ENCODE data around the gene FASLG.
A peak's percentile ranks its signal among the peaks of the same experiment; 100 is the strongest.

The FASLG gene

DNA sequence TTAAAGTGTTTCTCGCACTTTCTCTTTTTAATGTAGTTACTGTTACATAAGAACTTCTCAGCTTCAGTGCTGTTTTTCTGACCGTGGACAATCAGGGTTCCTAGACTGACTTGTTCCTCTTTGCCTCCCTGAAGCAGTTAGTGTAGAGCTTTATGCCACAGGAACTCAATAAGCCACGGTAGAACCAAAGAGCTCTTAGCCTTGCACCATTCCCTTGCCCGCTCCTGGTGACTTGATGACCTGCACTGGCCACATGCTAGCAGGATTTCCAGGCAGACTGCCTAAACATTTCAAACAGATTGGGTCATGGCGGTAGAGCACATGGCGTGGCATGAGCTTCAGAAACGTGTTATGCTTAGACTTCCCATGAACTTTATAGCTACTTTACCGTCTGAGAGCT lies 18.8 kb upstream of the FASLG start:
- DNase-seq, result no peak

DNA sequence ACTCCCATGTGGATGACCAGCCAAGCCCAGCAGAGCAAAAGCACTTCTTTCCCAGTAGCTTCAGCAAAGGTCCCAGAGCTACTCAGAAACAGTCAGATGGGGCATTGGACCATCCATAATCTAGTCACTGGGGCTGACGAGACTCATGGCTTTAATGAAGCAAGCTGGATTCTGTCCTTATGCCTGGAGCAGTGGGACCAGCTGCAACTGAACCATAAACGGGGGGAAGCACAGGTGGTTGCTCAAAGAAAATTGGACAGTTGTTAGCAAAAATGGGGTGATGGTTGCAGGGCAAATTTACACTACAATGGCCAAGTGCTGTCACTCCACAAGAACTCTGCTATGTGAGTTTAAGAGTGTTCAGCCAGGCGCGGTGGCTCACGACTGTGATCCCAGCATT lies 17.4 kb upstream of the FASLG start:
- DNase-seq, result no peak
- in situ Hi-C loops (cut with MboI; ENCODE audit: low pct_unique_long_range_greater_than_20kb, low sequenced_read_pairs), result no loop called here

More for the DNA sequence above, 18.8 kb upstream of the FASLG start:
- in situ Hi-C loops (cut with MboI; ENCODE audit: low pct_unique_long_range_greater_than_20kb, low sequenced_read_pairs), result no loop called here

- in situ Hi-C loops (cut with MboI; ENCODE audit: low pct_unique_long_range_greater_than_20kb, low sequenced_read_pairs), result no loop called here
- no peak for DNase-seq
Measured at GRCh38 chr1:172642970-172643369, 15.9 kb upstream of the FASLG start.

DNA sequence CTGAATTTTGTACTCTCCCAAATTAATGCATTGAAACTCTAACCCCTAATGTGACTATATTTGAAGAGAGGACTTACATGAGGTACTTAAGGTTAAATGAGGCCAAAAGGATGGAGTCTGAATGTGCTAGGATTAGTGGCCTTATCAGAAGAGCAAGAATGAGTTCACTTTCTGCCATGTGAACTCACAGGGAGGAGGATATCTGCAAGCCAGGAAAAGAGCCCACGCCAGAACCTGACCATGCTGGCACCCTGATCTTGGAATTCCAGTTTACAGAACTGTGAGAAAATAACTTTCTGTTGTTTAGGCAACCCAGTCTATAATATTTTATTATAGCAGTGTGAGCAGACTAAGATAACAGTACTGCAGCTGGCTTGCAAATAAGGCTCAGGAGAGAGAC lies 12.2 kb upstream of the FASLG start:
- in situ Hi-C loops (cut with MboI; ENCODE audit: low pct_unique_long_range_greater_than_20kb, low sequenced_read_pairs), result no loop called here
- no peak for DNase-seq

DNA sequence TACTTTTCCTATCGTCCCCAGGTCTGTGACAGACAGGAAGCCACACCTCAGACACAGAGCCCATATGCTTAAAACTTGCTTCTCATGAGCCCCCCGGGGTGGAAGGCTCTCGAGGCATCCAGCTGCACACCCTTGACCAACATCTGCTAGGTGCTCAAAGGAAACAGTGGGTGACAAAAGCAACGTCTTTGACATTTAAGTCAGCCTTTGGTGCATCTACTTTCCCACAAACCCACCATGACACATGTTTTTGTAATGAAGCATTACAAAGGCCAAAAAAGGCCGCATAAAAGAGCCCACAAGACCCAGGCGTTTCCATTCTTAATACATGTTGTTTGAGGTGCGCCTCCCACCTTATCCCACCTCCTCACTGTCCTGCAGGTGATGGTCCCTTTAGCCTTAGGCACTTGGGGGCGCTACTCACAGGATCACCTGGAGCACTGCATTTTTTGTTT lies 11.8 kb upstream of the FASLG start:
- no peak for DNase-seq
- in situ Hi-C loops (cut with MboI; ENCODE audit: low pct_unique_long_range_greater_than_20kb, low sequenced_read_pairs), result no loop called here

DNA sequence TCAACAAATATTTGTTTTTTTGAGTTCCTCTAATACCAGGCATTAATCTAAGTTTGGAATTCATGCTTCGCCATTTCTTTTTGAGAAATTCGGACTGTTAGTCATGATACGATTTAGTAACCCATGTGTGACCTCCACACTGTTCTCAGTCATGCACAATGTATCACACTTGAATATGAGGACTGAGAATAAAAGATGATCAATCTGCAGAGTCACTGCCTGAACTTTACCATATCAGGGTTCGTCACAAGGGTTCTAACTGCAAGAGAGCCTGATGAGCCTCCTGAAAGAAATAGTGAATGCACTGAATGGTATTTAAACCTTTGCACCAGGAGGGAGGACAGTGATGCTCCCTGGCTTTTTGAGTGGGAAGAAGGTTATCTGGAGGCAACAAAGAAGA lies 10.9 kb upstream of the FASLG start:
- in situ Hi-C loops (cut with MboI; ENCODE audit: low pct_unique_long_range_greater_than_20kb, low sequenced_read_pairs), result no loop called here
- no peak for DNase-seq

DNA sequence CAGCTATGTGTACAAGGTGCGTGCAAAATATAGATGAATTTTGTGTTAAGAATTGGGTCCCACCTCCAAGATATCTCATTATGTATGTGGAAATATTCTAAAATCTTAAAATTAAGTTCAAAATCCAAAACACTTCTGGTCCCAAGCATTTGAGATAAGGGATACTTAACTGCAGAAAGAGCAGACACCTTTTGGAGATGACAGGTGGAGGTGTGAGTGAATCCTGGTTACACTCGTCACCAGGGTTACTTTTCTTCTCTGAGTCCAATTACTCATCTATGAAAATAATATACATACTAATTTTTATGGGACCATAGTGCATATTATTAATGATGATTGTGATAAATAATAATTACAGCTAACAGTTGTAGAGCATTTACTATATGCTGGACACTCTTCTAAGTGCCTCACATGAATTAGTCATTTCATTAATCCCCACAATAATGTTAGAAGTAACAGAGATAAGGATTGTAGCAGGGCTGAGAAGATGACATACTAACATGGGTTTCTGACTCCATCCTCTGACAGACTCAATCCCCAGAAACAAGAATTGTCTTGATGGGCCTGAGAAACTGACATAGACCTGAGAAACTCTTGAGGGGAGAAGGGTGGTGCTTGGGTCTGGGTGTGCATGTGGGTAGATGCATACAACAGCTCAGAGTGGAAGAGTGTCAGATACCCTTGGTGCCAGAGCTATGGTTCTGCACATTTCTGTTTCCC lies 8.3 kb upstream of the FASLG start:
- in situ Hi-C loops (cut with MboI; ENCODE audit: low pct_unique_long_range_greater_than_20kb, low sequenced_read_pairs), result no loop called here
- no peak for DNase-seq

DNA sequence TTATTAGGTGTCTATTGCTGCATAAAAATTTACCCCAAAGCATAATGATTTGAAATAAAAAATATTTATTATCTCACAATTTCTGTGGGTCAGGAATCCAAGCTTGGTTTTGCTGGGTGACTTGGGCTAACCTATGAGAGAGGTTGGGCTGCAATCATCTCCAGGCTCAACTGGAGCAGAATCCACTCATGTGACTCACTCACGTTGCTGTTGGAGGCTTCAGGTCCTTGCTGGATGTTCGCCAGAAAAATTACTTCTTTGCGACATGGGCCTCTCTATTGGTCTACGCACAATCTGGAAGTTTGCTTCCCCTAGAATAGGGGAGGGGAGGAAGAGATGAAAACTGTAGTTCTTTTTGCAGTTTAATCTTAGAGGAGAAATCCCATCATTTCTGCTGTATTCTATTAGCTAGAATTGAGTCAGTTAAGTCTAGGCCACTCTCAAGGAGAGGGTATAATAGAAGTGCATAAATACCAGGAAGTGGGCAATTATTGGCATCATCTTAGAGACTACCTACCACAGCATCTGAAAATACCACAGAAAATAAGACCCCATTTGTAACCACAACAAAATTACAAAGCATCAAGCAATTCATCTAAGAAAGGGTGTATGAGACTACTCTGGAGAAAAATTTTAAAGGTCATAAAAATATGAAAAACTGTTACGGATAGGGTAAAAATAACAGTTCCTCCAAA lies 5.7 kb upstream of the FASLG start:
- DNase-seq, result no peak
- in situ Hi-C loops (cut with MboI; ENCODE audit: low pct_unique_long_range_greater_than_20kb, low sequenced_read_pairs), result no loop called here

- in situ Hi-C loops (cut with MboI; ENCODE audit: low pct_unique_long_range_greater_than_20kb, low sequenced_read_pairs), result no loop called here
- DNase-seq, result no peak
Measured at GRCh38 chr1:172654535-172654934, 4.4 kb upstream of the FASLG start.

GRCh38 chr1:172656576-172656975 lies 2.3 kb upstream of the FASLG start:
- in situ Hi-C loops (cut with MboI; ENCODE audit: low pct_unique_long_range_greater_than_20kb, low sequenced_read_pairs), result no loop called here

GRCh38 chr1:172657586-172657985 lies 1.3 kb upstream of the FASLG start:
- in situ Hi-C loops (cut with MboI; ENCODE audit: low pct_unique_long_range_greater_than_20kb, low sequenced_read_pairs), result no loop called here
- no peak for DNase-seq

More at GRCh38 chr1:172656576-172656975, 2.3 kb upstream of the FASLG start:
- no peak for DNase-seq

- DNase-seq, result no peak
- in situ Hi-C loops (cut with MboI; ENCODE audit: low pct_unique_long_range_greater_than_20kb, low sequenced_read_pairs), result no loop called here
Measured at GRCh38 chr1:172661107-172661506, 2.2 kb downstream of the FASLG start.

DNA sequence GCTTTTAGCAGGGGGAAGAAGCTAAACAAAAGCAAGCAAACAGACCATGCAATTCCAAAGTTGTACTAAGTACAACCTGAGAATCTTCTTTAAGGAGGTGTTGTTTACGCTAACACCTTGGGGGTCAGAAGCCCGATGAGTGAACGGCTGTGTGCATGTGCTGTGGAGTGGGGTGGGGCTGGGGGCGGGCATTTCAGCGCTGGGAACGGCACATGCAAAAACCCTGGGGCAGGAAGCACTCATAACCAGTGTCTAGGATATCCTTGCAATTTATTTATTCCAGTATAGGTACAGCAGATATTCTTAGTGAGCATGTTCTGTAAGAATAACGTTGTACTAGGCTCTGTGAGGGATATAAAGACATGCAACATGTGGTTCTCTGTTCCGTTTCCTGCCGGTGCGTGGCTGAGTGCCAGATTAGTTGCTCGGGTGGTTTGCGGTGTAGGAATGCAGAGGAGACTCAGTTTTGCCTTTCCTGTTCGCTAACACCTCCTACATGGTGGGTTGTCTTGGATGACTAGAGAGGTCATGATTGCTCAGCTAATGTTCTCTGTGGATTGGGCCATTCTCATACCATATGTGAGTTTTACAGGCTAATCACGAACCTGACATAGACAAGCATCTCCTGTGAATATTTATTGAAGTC lies 3.7 kb downstream of the FASLG start:
- peak; percentile 98 for DNase-seq
- in situ Hi-C loops (cut with MboI; ENCODE audit: low pct_unique_long_range_greater_than_20kb, low sequenced_read_pairs), result no loop called here

- in situ Hi-C loops (cut with MboI; ENCODE audit: low pct_unique_long_range_greater_than_20kb, low sequenced_read_pairs), result no loop called here
- DNase-seq, result no peak
Measured at GRCh38 chr1:172663732-172664131, 4.8 kb downstream of the FASLG start.

DNA sequence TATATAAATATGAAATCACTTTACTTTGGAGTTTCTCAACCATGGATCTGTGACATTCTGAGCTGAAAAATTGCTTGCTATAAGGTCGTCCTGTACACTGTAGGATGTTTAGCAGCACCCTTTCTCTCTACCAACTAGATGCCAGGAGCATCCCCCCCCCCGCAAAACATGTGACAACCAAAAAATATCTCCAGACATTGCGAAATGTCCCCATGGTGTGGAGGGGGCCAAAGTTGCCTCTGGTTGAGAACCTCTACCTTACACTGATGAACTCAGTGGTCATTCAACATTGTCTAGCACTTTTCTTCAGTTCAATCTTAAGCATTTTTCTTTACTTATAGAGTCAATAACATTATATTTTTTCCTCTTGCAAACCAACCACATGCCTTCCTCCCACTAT lies 9.2 kb downstream of the FASLG start:
- in situ Hi-C loops (cut with MboI; ENCODE audit: low pct_unique_long_range_greater_than_20kb, low sequenced_read_pairs), result no loop called here
- DNase-seq, result no peak

- no peak for DNase-seq
- in situ Hi-C loops (cut with MboI; ENCODE audit: low pct_unique_long_range_greater_than_20kb, low sequenced_read_pairs), result no loop called here
Measured at GRCh38 chr1:172669011-172669410, 10.1 kb downstream of the FASLG start.

DNA sequence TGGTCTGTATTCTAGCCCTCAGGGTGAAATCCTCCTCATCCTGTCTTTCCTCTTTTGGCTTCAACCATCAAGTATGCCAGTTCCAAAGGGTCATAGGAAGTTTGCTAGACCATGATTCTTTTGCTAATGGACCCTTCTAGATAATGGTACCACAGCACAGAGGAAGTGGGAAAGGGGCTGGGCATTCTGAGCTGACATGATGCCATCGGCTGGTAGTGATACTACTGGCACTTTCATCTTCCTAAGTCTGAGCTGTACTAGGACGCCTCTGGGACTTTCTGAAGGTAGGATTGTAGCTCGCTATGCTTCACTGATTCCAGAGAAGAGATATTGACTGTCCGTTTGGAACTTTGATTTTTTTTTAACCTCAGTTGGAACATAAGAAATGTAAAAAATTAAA lies 11.4 kb downstream of the FASLG start:
- DNase-seq, result no peak
- in situ Hi-C loops (cut with MboI; ENCODE audit: low pct_unique_long_range_greater_than_20kb, low sequenced_read_pairs), result no loop called here

DNA sequence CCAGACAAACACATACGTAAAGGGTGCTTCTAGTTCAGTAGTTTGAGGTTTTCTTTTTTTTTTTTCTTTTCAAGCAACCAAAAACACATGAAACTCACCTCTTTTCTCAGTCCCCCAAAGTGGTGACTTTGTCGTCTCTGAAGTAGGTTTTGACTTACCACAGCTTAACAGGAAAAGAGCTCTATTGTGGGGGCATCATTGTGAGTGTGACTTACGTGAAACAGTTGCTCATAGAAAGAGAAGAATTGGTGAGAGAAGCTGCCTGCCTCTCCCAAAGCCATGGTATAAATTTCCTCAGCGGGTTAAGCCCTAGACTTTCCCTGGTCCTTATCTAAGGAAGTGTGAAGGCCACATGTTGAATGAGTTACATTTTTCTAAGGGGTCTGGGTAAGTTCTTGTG lies 11.9 kb downstream of the FASLG start:
- in situ Hi-C loops (cut with MboI; ENCODE audit: low pct_unique_long_range_greater_than_20kb, low sequenced_read_pairs), result no loop called here
- no peak for DNase-seq

DNA sequence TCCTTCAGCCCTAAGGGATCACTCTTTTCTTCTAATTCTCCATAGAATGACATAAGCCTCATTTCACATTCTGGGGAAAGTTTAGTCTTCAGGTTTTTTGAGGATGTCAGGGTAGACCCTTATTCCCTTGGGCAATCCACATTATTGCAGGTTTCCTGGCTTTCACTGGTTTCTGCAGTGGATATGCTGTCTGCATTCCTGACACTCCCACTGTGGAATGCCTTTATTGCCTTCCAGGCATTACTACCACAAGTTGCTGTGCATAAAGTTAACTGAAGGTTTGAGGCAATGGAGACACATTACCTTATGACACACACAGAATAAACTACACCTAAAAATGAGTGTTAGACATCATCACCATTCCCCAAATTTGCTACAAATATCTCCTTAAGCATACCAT lies 12.7 kb downstream of the FASLG start:
- in situ Hi-C loops (cut with MboI; ENCODE audit: low pct_unique_long_range_greater_than_20kb, low sequenced_read_pairs), result no loop called here
- no peak for DNase-seq

- DNase-seq, result no peak
- in situ Hi-C loops (cut with MboI; ENCODE audit: low pct_unique_long_range_greater_than_20kb, low sequenced_read_pairs), result no loop called here
Measured at GRCh38 chr1:172672720-172673119, 13.8 kb downstream of the FASLG start.

All from KBM-7 (cell line).